Measurements from ENCODE around the gene SMIM44.

DNA sequence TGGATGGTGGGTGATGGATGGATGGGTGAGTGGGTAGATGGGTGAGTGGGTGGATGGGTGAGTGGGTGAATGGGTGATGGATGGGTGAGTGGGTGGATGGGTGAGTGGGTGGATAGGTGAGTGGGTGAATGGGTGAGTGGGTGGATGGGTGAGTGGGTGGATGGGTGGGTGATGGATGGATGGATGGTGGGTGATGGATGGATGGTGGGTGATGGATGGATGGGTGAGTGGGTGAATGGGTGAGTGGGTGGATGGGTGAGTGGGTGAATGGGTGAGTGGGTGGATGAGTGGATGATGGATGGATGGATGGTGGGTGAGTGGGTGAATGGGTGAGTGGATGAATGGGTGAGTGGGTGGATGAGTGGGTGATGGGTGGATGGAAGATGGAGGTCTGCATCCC is 5.7 kb downstream of the SMIM44 start:
- TF ChIP-seq CTCF (IDR thresholded peaks at IDR 0.05) = no peak
- TF ChIP-seq POLR2A (IDR thresholded peaks at IDR 0.05) = no peak
